Keratinocyte (primary cell): ENCODE data around the gene CECR2. TPM values are rescaled to one million over a fixed set of nuclear protein-coding genes. Genes with fewer than 3 reads are reported as not detected.

Source experiments
- DNase-seq: peaks from one replicate; pipeline ENCODE4 v3.0.0-alpha.2; 2011; ENCODE audit warnings: low read depth, missing footprints, low spot score
- FAIRE-seq: peaks from 2 replicates; lab custom pipeline; 2011; peaks lifted over from hg19 to GRCh38; lab: Jason Lieb, UNC
- H2AFZ ChIP-seq: 2 replicates; pipeline ENCODE4 v1.6.0; 2012; ENCODE audit warnings: low read length, control low read depth, inconsistent platforms; ENCODE audit not compliant: control insufficient read depth
- H3K27ac ChIP-seq: 2 replicates; pipeline ENCODE4 v1.5.1; 2011; ENCODE audit warnings: low read length; ENCODE audit not compliant: control insufficient read depth, insufficient read depth
- H3K27me3 ChIP-seq: 3 replicates; pipeline ENCODE4 v1.6.0; 2011; ENCODE audit warnings: low read length; ENCODE audit not compliant: control insufficient read depth, insufficient read depth; ENCODE audit errors: extremely low read depth
- H3K36me3 ChIP-seq, 2 experiments: 2 replicates in 1 of 2; 3 replicates in 1 of 2; pipeline ENCODE4 v1.5.1; 2011; ENCODE audit warnings: low read length in 2 of 2, mild to moderate bottlenecking in 1 of 2; ENCODE audit not compliant: control insufficient read depth in 2 of 2, insufficient read depth in 2 of 2; ENCODE audit errors: extremely low read depth in 1 of 2
- H3K4me1 ChIP-seq: 3 replicates; pipeline ENCODE4 v1.5.1; 2011; ENCODE audit warnings: low read length; ENCODE audit not compliant: control insufficient read depth, insufficient read depth; ENCODE audit errors: extremely low read depth
- H3K4me2 ChIP-seq: 3 replicates; pipeline ENCODE4 v1.6.0; 2011; ENCODE audit warnings: low read depth, low read length; ENCODE audit not compliant: control insufficient read depth, insufficient read depth; ENCODE audit errors: extremely low read depth
- H3K4me3 ChIP-seq, 3 experiments: fragments of 200-600 bp in 1 of 3; sonication (generic) in 1 of 3; 2 replicates in 2 of 3; 3 replicates in 1 of 3; pipeline ENCODE4 v1.5.1; 2011 to 2016; ENCODE audit warnings: low read length in 3 of 3, mild to moderate bottlenecking in 3 of 3, control low read depth in 2 of 3, inconsistent platforms in 1 of 3, low read depth in 1 of 3, mixed read lengths in 1 of 3, mixed run types in 1 of 3, moderate library complexity in 1 of 3; ENCODE audit not compliant: control insufficient read depth in 2 of 3, insufficient read depth in 2 of 3; ENCODE audit errors: extremely low read depth in 1 of 3
- H3K79me2 ChIP-seq: 2 replicates; pipeline ENCODE4 v1.6.0; 2012; ENCODE audit warnings: low read length; ENCODE audit not compliant: control insufficient read depth, insufficient read depth
- H3K9ac ChIP-seq: 3 replicates; pipeline ENCODE4 v1.6.0; 2011; ENCODE audit warnings: low read length; ENCODE audit not compliant: control insufficient read depth, insufficient read depth; ENCODE audit errors: extremely low read depth
- H3K9me1 ChIP-seq: 3 replicates; pipeline ENCODE4 v1.6.0; 2011; ENCODE audit warnings: low read length; ENCODE audit not compliant: control insufficient read depth, insufficient read depth; ENCODE audit errors: extremely low read depth
- H3K9me3 ChIP-seq: 2 replicates; pipeline ENCODE4 v1.5.1; 2012; ENCODE audit warnings: low read depth, low read length; ENCODE audit not compliant: control insufficient read depth
- H4K20me1 ChIP-seq: 3 replicates; pipeline ENCODE4 v1.6.0; 2011; ENCODE audit warnings: low read length; ENCODE audit not compliant: control insufficient read depth, insufficient read depth; ENCODE audit errors: extremely low read depth
- CTCF ChIP-seq, 3 experiments: IDR thresholded peaks in 1 of 3; conservative IDR thresholded peaks in 1 of 3; optimal IDR thresholded peaks in 1 of 3; 2 replicates in 2 of 3; 3 replicates in 1 of 3; pipeline versions ENCODE3 to v1.5.1; 2011; ENCODE audit warnings: low read length in 3 of 3, mild to moderate bottlenecking in 3 of 3, moderate library complexity in 2 of 3, control low read depth in 1 of 3, inconsistent platforms in 1 of 3; ENCODE audit not compliant: insufficient read depth in 2 of 3; ENCODE audit errors: extremely low read depth in 1 of 3
- EZH2 ChIP-seq: IDR thresholded peaks from one replicate; pipeline ENCODE4 v1.6.1; 2012; ENCODE audit warnings: inconsistent platforms, mild to moderate bottlenecking, low read length, moderate library complexity
- dilution Hi-C: fragments of 300-500 bp; cut with MboI; formaldehyde crosslinking; loops from one replicate; pipeline ENCODE4 v1.7.0; 2020; ENCODE audit warnings: low sequenced_read_pairs; ENCODE audit not compliant: extremely low pct_ligation_motif_present
- polyA plus RNA-seq, 5 experiments: library from polyadenylated mRNA; depleted of rRNA in 3 of 5; stranded (reverse) in 3 of 5; stranded (forward) in 1 of 5; unstranded in 1 of 5; fragments of >200 nt; gene quantifications; 1 replicate in 1 of 5; 2 replicates in 3 of 5; 3 replicates in 1 of 5; pipeline versions ENCODE4 v1.2.1 to v1.2.3, GENCODE V29; 2011 to 2012; ENCODE audit warnings: missing spikeins in 2 of 5, low read depth in 1 of 5, low replicate concordance in 1 of 5

The CECR2 gene
- polyA plus RNA-seq, 1 donor (not counting 4 experiments of a cell fraction or from before 2014, with no cell fraction given): not detected

- Histone ChIP-seq H3K4me3 (no peak overlapping the region), H3K27me3 (no peaks in the 10 kb centered on the region), H2AFZ (no peak overlapping the region), H3K9ac (no peak overlapping the region), H3K36me3 (no peaks in the 10 kb centered on the region), H3K9me3 (no peaks in the 10 kb centered on the region), H3K9me1 (no peaks in the 10 kb centered on the region), H4K20me1 (no peaks in the 10 kb centered on the region), H3K4me2 (no peak overlapping the region), H3K27ac (no peak overlapping the region), H3K79me2 (no peaks in the 10 kb centered on the region), H3K4me1 (no peaks in the 10 kb centered on the region)
- dilution Hi-C loops: no loop called here
- FAIRE-seq (no peak), DNase-seq (no peak)
- no peak for TF ChIP-seq EZH2
- no peak for TF ChIP-seq CTCF (optimal IDR thresholded peaks at IDR 0.05 in 1 of 3, IDR thresholded peaks at IDR 0.05 in 1 of 3, conservative IDR thresholded peaks at IDR 0.05 in 1 of 3; ENCODE audit: extremely low read depth in 1 of 3, insufficient read depth in 2 of 3, low read length in 3 of 3)
Observed at GRCh38 chr22:17396516-17396915, 27.3 kb downstream of the CECR2 start.

- H3K9me3 ChIP-seq: no peaks in the 10 kb centered on the region
- no peak overlapping the region for H3K27ac ChIP-seq
- DNase-seq (no peak), FAIRE-seq (no peak)
- TF ChIP-seq EZH2: no peak
- TF ChIP-seq CTCF (optimal IDR thresholded peaks at IDR 0.05 in 1 of 3, IDR thresholded peaks at IDR 0.05 in 1 of 3, conservative IDR thresholded peaks at IDR 0.05 in 1 of 3; ENCODE audit: extremely low read depth in 1 of 3, insufficient read depth in 2 of 3, low read length in 3 of 3): no peak
- no peaks in the 10 kb centered on the region for H3K27me3 ChIP-seq
- H3K4me1 ChIP-seq: no peaks in the 10 kb centered on the region
- dilution Hi-C loops: no loop called here
- no peaks in the 10 kb centered on the region for H3K79me2 ChIP-seq
- H3K9ac ChIP-seq: no peak overlapping the region
- H2AFZ ChIP-seq: no peak overlapping the region
- H3K4me3 ChIP-seq: no peak overlapping the region
- H3K36me3 ChIP-seq: no peaks in the 10 kb centered on the region
- no peaks in the 10 kb centered on the region for H4K20me1 ChIP-seq
- H3K9me1 ChIP-seq: no peaks in the 10 kb centered on the region
- no peak overlapping the region for H3K4me2 ChIP-seq
Observed at GRCh38 chr22:17397756-17398547, 28.7 kb downstream of the CECR2 start.
